ENCODE data around the gene MRPL22. TPM values are rescaled to one million over a fixed set of nuclear protein-coding genes. Genes with fewer than 3 reads are reported as not detected.
"Not testable (repeated sequence)": the region's sequence is repeated elsewhere in the genome, so short reads cannot be mapped to it uniquely, and the experiment has no call there.

The MRPL22 gene
- total and polyA plus RNA-seq, 4 donors = 17.2 to 42.3 (median 35.8) TPM

DNA sequence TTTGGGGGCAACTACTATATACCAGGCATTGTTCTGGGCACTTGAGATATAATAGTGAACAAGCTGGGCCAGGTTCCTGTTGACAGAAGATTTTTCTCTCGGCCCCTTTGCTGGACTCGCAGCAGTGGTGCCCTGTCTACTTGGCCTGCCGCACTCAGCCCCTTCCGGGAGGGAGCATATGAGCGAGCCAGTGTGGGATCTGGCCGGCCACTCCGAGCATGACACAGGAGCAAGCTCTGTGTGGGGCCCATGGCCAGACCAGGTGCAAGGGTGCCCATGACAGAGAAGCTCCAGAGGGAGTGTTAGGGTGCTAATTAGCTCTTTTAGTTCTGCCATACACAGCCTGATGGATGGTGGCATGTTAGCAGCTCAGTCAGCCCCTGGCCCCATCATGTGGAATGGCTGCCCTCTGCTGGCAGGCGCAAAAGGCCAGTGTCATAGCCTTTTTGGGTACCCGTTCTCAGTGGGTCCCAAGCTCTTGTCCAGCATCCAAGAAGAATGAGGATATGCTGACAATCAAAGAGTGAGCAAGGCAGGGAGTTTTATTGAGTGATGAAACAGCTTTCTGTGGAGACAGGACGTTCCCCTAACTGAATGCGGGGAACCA, 63.4 kb downstream of the MRPL22 start:
- Histone ChIP-seq H3K4me3 (ENCODE audit: low read depth, low read length) (no peak overlapping the region), H3K36me3 (ENCODE audit: control insufficient read depth, insufficient read depth, low read length) (no peaks in the 10 kb centered on the region), H3K4me1 (ENCODE audit: control insufficient read depth, insufficient read depth, low read length) (no peaks in the 10 kb centered on the region), H3K27me3 (ENCODE audit: control insufficient read depth, insufficient read depth, low read length) (no peaks in the 10 kb centered on the region), H3K27ac (ENCODE audit: low read depth, low read length) (no peak overlapping the region), H3K9me3 (ENCODE audit: control insufficient read depth, insufficient read depth, low read length) (no peaks in the 10 kb centered on the region)
- DNase-seq (ENCODE audit: low read depth in 4 of 6, low spot score in 6 of 6) = no peak
- 89% methylated on average over 11 of the region's 11 CpGs for WGBS (ENCODE audit: insufficient coverage)

- not testable (repeated sequence) for H3K4me1 ChIP-seq (ENCODE audit: control insufficient read depth, insufficient read depth, low read length); H3K27me3 ChIP-seq (ENCODE audit: control insufficient read depth, insufficient read depth, low read length); H3K4me3 ChIP-seq (ENCODE audit: low read depth, low read length); H3K9me3 ChIP-seq (ENCODE audit: control insufficient read depth, insufficient read depth, low read length); H3K27ac ChIP-seq (ENCODE audit: low read depth, low read length); DNase-seq (ENCODE audit: low read depth in 4 of 6, low spot score in 6 of 6); H3K36me3 ChIP-seq (ENCODE audit: control insufficient read depth, insufficient read depth, low read length)
- WGBS (ENCODE audit: insufficient coverage) = no CpG with 5 or more reads among the region's 1 CpG
Observed at GRCh38 chr5:155006265-155006664, 65.4 kb downstream of the MRPL22 start.

DNA sequence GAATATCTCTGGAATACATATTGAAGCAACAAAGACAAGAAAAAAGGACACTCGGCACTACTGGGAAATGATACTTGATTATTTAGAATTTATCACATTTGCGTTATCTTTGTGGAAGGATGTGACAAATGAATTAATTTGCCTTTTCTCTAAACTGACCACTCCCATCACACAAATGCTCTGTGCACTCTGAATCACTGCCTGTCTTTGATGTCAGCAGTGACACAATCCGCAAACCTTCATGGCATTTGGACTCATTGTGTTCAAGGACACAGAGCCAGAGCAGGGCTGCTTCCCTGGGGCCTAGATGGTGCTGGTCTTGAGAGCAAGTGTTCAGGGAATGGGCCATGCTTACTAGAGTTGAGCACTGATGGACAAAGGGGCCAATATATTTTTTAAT, 67.8 kb downstream of the MRPL22 start:
- Histone ChIP-seq H3K4me1 (ENCODE audit: control insufficient read depth, insufficient read depth, low read length) (no peaks in the 10 kb centered on the region), H3K27ac (ENCODE audit: low read depth, low read length) (no peak overlapping the region), H3K27me3 (ENCODE audit: control insufficient read depth, insufficient read depth, low read length) (no peaks in the 10 kb centered on the region), H3K36me3 (ENCODE audit: control insufficient read depth, insufficient read depth, low read length) (no peaks in the 10 kb centered on the region), H3K4me3 (ENCODE audit: low read depth, low read length) (no peak overlapping the region), H3K9me3 (ENCODE audit: control insufficient read depth, insufficient read depth, low read length) (no peaks in the 10 kb centered on the region)
- 100% methylated on average over 1 of the region's 3 CpGs for WGBS (ENCODE audit: insufficient coverage)
- no peak for DNase-seq (ENCODE audit: low read depth in 4 of 6, low spot score in 6 of 6)

- no peak overlapping the region for H3K27ac ChIP-seq (ENCODE audit: low read depth, low read length)
- no peak overlapping the region for H3K4me3 ChIP-seq (ENCODE audit: low read depth, low read length)
- no peaks in the 10 kb centered on the region for H3K9me3 ChIP-seq (ENCODE audit: control insufficient read depth, insufficient read depth, low read length)
- WGBS (ENCODE audit: insufficient coverage) = no CpG with 5 or more reads among the region's 3 CpGs
- no peaks in the 10 kb centered on the region for H3K27me3 ChIP-seq (ENCODE audit: control insufficient read depth, insufficient read depth, low read length)
- H3K36me3 ChIP-seq (ENCODE audit: control insufficient read depth, insufficient read depth, low read length) = no peaks in the 10 kb centered on the region
- DNase-seq (ENCODE audit: low read depth in 4 of 6, low spot score in 6 of 6) = no peak
- no peaks in the 10 kb centered on the region for H3K4me1 ChIP-seq (ENCODE audit: control insufficient read depth, insufficient read depth, low read length)
Observed at GRCh38 chr5:155010881-155011280, 70.0 kb downstream of the MRPL22 start.

- Histone ChIP-seq H3K9me3 (ENCODE audit: control insufficient read depth, insufficient read depth, low read length) (no peaks in the 10 kb centered on the region), H3K27ac (ENCODE audit: low read depth, low read length) (no peak within 1 kb of the TSS), H3K36me3 (ENCODE audit: control insufficient read depth, insufficient read depth, low read length) (no peaks in the 10 kb centered on the region), H3K27me3 (ENCODE audit: control insufficient read depth, insufficient read depth, low read length) (no peaks in the 10 kb centered on the region), H3K4me1 (ENCODE audit: control insufficient read depth, insufficient read depth, low read length) (no peaks in the 10 kb centered on the region), H3K4me3 (ENCODE audit: low read depth, low read length) (no peak within 1 kb of the TSS)
- DNase-seq (ENCODE audit: low read depth in 4 of 6, low spot score in 6 of 6) = no peak
- WGBS (ENCODE audit: insufficient coverage) = 94% methylated on average over 16 of the region's 21 CpGs
Observed at GRCh38 chr5:155013526-155013925, 72.7 kb downstream of the MRPL22 start, which contains the start of gene KIF4B. Gene KIF4B (plus strand): TSS chr5:155013755. CDS start chr5:155013860, 105 bp downstream.

- WGBS (ENCODE audit: insufficient coverage) = 0% methylated on average over 1 of the region's 6 CpGs
- Histone ChIP-seq H3K9me3 (ENCODE audit: control insufficient read depth, insufficient read depth, low read length) (no peaks in the 10 kb centered on the region), H3K4me3 (ENCODE audit: low read depth, low read length) (no peak overlapping the region), H3K4me1 (ENCODE audit: control insufficient read depth, insufficient read depth, low read length) (no peaks in the 10 kb centered on the region), H3K27ac (ENCODE audit: low read depth, low read length) (no peak overlapping the region), H3K27me3 (ENCODE audit: control insufficient read depth, insufficient read depth, low read length) (no peaks in the 10 kb centered on the region), H3K36me3 (ENCODE audit: control insufficient read depth, insufficient read depth, low read length) (no peaks in the 10 kb centered on the region)
- no peak for DNase-seq (ENCODE audit: low read depth in 4 of 6, low spot score in 6 of 6)
Observed at GRCh38 chr5:155015239-155015638, 74.4 kb downstream of the MRPL22 start.

- 100% methylated on average over 1 of the region's 2 CpGs for WGBS (ENCODE audit: insufficient coverage)
- no peak overlapping the region for H3K27ac ChIP-seq (ENCODE audit: low read depth, low read length)
- no peak overlapping the region for H3K4me3 ChIP-seq (ENCODE audit: low read depth, low read length)
- H3K27me3 ChIP-seq (ENCODE audit: control insufficient read depth, insufficient read depth, low read length) = no peaks in the 10 kb centered on the region
- no peak for DNase-seq (ENCODE audit: low read depth in 4 of 6, low spot score in 6 of 6)
- H3K4me1 ChIP-seq (ENCODE audit: control insufficient read depth, insufficient read depth, low read length) = no peaks in the 10 kb centered on the region
- no peaks in the 10 kb centered on the region for H3K9me3 ChIP-seq (ENCODE audit: control insufficient read depth, insufficient read depth, low read length)
- H3K36me3 ChIP-seq (ENCODE audit: control insufficient read depth, insufficient read depth, low read length) = no peaks in the 10 kb centered on the region
Observed at GRCh38 chr5:155017610-155018009, 76.7 kb downstream of the MRPL22 start.

Other genes starting within 250 kb of the MRPL22 start
- 10 to 100 TPM; 59.0 to 68.2 TPM for gene LARP1, start 185.7 kb upstream of the MRPL22 start, total RNA-seq
- 100 to 1,000 TPM; 124 to 136 TPM for gene LARP1, start 185.7 kb upstream of the MRPL22 start, polyA plus RNA-seq (ENCODE audit: insufficient read length in 2 of 2)
- gene FAXDC2, start 90.5 kb upstream of the MRPL22 start, total RNA-seq = 10 to 100 TPM; 26.0 to 54.9 TPM
- gene FAXDC2, start 90.5 kb upstream of the MRPL22 start, polyA plus RNA-seq (ENCODE audit: insufficient read length in 2 of 2) = 10 to 100 TPM; 19.3 to 29.0 TPM
- gene CNOT8, start 82.4 kb upstream of the MRPL22 start, total RNA-seq = 10 to 100 TPM; 73.2 to 83.7 TPM
- 10 to 100 TPM; 60.9 to 65.7 TPM for gene CNOT8, start 82.4 kb upstream of the MRPL22 start, polyA plus RNA-seq (ENCODE audit: insufficient read length in 2 of 2)
- 10 to 100 TPM; 20.8 to 21.8 TPM for gene GEMIN5, start 2.9 kb upstream of the MRPL22 start, total RNA-seq
- gene GEMIN5, start 2.9 kb upstream of the MRPL22 start, polyA plus RNA-seq (ENCODE audit: insufficient read length in 2 of 2) = 10 to 100 TPM; 14.8 to 15.7 TPM
- under 1 TPM; 0.11 to 0.20 TPM for gene KIF4B, start 72.7 kb downstream of the MRPL22 start, total RNA-seq
- gene KIF4B, start 72.7 kb downstream of the MRPL22 start, polyA plus RNA-seq (ENCODE audit: insufficient read length in 2 of 2) = under 1 TPM; 0.11 to 0.14 TPM

Data from spinal cord (tissue), 10 donors.